SK-N-MC (cell line): ENCODE data around the gene TTC28.

ENCODE experiments used
- EZH2 ChIP-seq: fragments of 200-600 bp; sonication (generic); IDR thresholded peaks from one replicate; pipeline ENCODE4 v1.6.1; 2017; ENCODE audit warnings: antibody characterized with exemption
- FOXP2 ChIP-seq: optimal IDR thresholded peaks from 2 replicates; pipeline ENCODE3; 2011; ENCODE audit warnings: mild to moderate bottlenecking, moderate library complexity; ENCODE audit not compliant: insufficient read depth; ENCODE audit errors: extremely low read length, control extremely low read depth
- POLR2AphosphoS5 ChIP-seq: IDR thresholded peaks from 2 replicates; pipeline ENCODE4 v1.6.1; 2012; ENCODE audit warnings: mild to moderate bottlenecking, low read depth, low read length, borderline replicate concordance

DNA sequence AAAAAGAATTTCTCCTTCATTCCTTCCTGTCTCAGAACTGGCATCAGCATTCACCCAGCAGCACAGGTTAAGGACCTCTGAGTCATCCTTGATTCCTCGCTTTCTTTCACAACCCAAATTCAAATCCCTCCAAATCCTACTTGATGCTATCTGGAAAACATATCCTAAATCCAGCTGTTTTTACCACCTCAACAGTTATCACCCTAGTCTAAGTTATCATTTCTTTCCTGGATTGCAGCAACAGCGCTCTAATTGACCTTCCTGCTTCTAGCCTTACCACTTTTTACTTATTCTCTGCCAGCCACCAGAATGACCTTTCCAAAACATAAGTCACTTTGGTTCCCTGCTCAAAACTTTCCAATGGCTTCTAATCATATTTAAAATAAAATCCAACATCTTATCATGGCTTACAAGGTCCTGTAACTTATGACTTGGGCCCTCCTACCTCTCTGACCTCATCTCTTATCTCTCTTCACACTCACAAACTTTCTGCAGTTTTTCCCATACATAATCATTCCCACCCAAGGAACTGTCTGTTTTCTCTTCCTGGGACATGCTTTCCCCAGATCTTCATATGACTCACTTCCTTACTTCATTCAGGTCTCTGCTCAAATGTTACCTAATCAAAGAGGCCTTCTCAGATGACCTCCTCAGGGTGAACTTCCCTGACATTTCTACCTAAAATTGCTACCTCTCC is 119.4 kb downstream of the TTC28 start:
- no peak for TF ChIP-seq EZH2
- no peak for TF ChIP-seq POLR2AphosphoS5
- TF ChIP-seq FOXP2, result no peak
